8988T (cell line): ENCODE results near the gene SYNJ1.

ENCODE experiments used
- DNase-seq: peaks from one replicate; pipeline ENCODE4 v3.0.0; 2011

SYNJ1 gene

GRCh38 chr21:32608851-32609250 is 119.0 kb downstream of the SYNJ1 start:
- DNase-seq, result no peak

- DNase-seq, result no peak
Observed at GRCh38 chr21:32605469-32605868, 122.3 kb downstream of the SYNJ1 start.

GRCh38 chr21:32604464-32604863 is 123.3 kb downstream of the SYNJ1 start:
- DNase-seq, result no peak

- DNase-seq, result no peak
Observed at GRCh38 chr21:32603131-32603530, 124.7 kb downstream of the SYNJ1 start.

GRCh38 chr21:32602099-32602498 is 125.7 kb downstream of the SYNJ1 start:
- no peak for DNase-seq

GRCh38 chr21:32599526-32599925 is 128.3 kb downstream of the SYNJ1 start:
- no peak for DNase-seq

GRCh38 chr21:32599091-32599490 is 128.7 kb downstream of the SYNJ1 start:
- no peak for DNase-seq

GRCh38 chr21:32597205-32597604 is 130.6 kb downstream of the SYNJ1 start:
- no peak for DNase-seq

- no peak for DNase-seq
Observed at GRCh38 chr21:32595431-32595830, 132.4 kb downstream of the SYNJ1 start.

- DNase-seq, result no peak
Observed at GRCh38 chr21:32593690-32594089, 134.1 kb downstream of the SYNJ1 start.

GRCh38 chr21:32592929-32593502 is 134.8 kb downstream of the SYNJ1 start:
- DNase-seq, result no peak

- DNase-seq, result no peak
Observed at GRCh38 chr21:32590130-32590529, 137.7 kb downstream of the SYNJ1 start.

- no peak for DNase-seq
Observed at GRCh38 chr21:32587651-32588050, 140.2 kb downstream of the SYNJ1 start.

- DNase-seq, result no peak
Observed at GRCh38 chr21:32587120-32587519, 140.7 kb downstream of the SYNJ1 start.

- DNase-seq, result no peak
Observed at GRCh38 chr21:32585970-32586369, 141.8 kb downstream of the SYNJ1 start.

- no peak for DNase-seq
Observed at GRCh38 chr21:32585042-32585710, 142.6 kb downstream of the SYNJ1 start, which contains the start of gene TCP10L. TCP10L (minus strand) TSS chr21:32585523; CDS start chr21:32584304, 1,219 bp downstream.

- no peak for DNase-seq
Observed at GRCh38 chr21:32584472-32584871, 143.3 kb downstream of the SYNJ1 start.

- DNase-seq, result no peak
Observed at GRCh38 chr21:32581732-32582131, 146.1 kb downstream of the SYNJ1 start.

- no peak for DNase-seq
Observed at GRCh38 chr21:32580949-32581348, 146.9 kb downstream of the SYNJ1 start.
